HepG2 (cell line): Measurements from ENCODE around the gene GRIK5. TPM values are rescaled to one million over a fixed set of nuclear protein-coding genes. Genes with fewer than 3 reads are reported as not detected.

Source experiments
- ATAC-seq: fragments of 200-7000 bp; cut with Tn5 transposase; 3 replicates; pipeline ENCODE4 v1.9.1; 2020; ENCODE audit warnings: mild to moderate bottlenecking, moderate library complexity
- BruUV-seq: library from RNA; stranded (reverse); fragments of 400-500 nt; replicated peaks from 2 replicates; lab custom pipeline; 2021; lab: Mats Ljungman, UMichigan
- CTCF ChIA-PET: fragments of 300-600 bp; formaldehyde crosslinking; extraction: SDS; loops from one replicate; lab custom pipeline; 2021; ENCODE audit warnings: low total read pairs, inconsistent platforms, low intra/inter-chr PET ratio; lab: Yijun Ruan, JAX
- POLR2A ChIA-PET: fragments of 350-600 bp; sonication (Branson Sonifier 250); formaldehyde crosslinking; loops from one replicate; lab custom pipeline; 2020; ENCODE audit warnings: antibody characterized with exemption, inconsistent platforms; lab: Yijun Ruan, JAX
- DNase-seq: peaks from one replicate; pipeline ENCODE4 v3.0.0-alpha.2; 2015; ENCODE audit warnings: low spot score
- FAIRE-seq: peaks from 3 replicates; lab custom pipeline; 2011; peaks lifted over from hg19 to GRCh38; lab: Jason Lieb, UNC
- H2AFZ ChIP-seq: one replicate; pipeline ENCODE4 v1.6.1; 2011; ENCODE audit warnings: low read length, inconsistent platforms
- H3K27ac ChIP-seq: fragments of 300-600 bp; 3 replicates; pipeline ENCODE4 v1.8.0; 2011; ENCODE audit warnings: mixed run types, mild to moderate bottlenecking, mixed read lengths, low read length, inconsistent platforms; ENCODE audit not compliant: insufficient read depth; ENCODE audit errors: extremely low read length
- H3K27me3 ChIP-seq, 2 experiments: fragments of 200-600 bp in 1 of 2; 2 replicates in 1 of 2; 3 replicates in 1 of 2; pipeline versions ENCODE4 v1.6.0 to v1.8.0; 2011; ENCODE audit warnings: low read length in 2 of 2, mild to moderate bottlenecking in 2 of 2, moderate library complexity in 2 of 2, inconsistent platforms in 1 of 2; ENCODE audit not compliant: insufficient read depth in 2 of 2, control insufficient read depth in 1 of 2
- H3K36me3 ChIP-seq, 2 experiments: fragments of 200-600 bp in 1 of 2; replicated peaks in 1 of 2; 2 replicates in 1 of 2; 3 replicates in 1 of 2; pipeline versions ENCODE4 v1.5.1 to v1.8.0; 2011; ENCODE audit warnings: low read length in 2 of 2, inconsistent platforms in 1 of 2; ENCODE audit not compliant: insufficient read depth in 2 of 2, control insufficient read depth in 1 of 2
- H3K4me1 ChIP-seq: 2 replicates; pipeline ENCODE4 v1.5.1; 2012; ENCODE audit warnings: low read length, inconsistent platforms; ENCODE audit not compliant: insufficient read depth
- H3K4me2 ChIP-seq: 2 replicates; pipeline ENCODE4 v1.6.0; 2011; ENCODE audit warnings: low read depth, low read length, inconsistent platforms
- H3K4me3 ChIP-seq, 3 experiments: fragments of 200-600 bp in 1 of 3; sonication (generic), shearing (Covaris generic) in 1 of 3; replicated peaks in 1 of 3; 2 replicates each; pipeline ENCODE4 v1.5.1; 2011 to 2016; ENCODE audit warnings: low read length in 3 of 3, inconsistent platforms in 2 of 3, low read depth in 2 of 3, mild to moderate bottlenecking in 2 of 3, control low read depth in 1 of 3, mixed read lengths in 1 of 3; ENCODE audit not compliant: insufficient read depth in 1 of 3
- H3K79me2 ChIP-seq: one replicate; pipeline ENCODE4 v1.6.1; 2011; ENCODE audit warnings: low read length, inconsistent platforms; ENCODE audit not compliant: insufficient read depth
- H3K9ac ChIP-seq: 2 replicates; pipeline ENCODE4 v1.6.0; 2011; ENCODE audit warnings: mild to moderate bottlenecking, low read depth, low read length, inconsistent platforms; ENCODE audit not compliant: insufficient read depth
- H3K9me3 ChIP-seq: 2 replicates; pipeline ENCODE4 v1.5.1; 2012; ENCODE audit warnings: mild to moderate bottlenecking, low read length
- H4K20me1 ChIP-seq: 2 replicates; pipeline ENCODE4 v1.6.0; 2011; ENCODE audit warnings: inconsistent platforms, mild to moderate bottlenecking, low read length, moderate library complexity; ENCODE audit not compliant: insufficient read depth
- CEBPB ChIP-seq: IDR thresholded peaks from 2 replicates; pipeline ENCODE4 v1.6.1; 2011; ENCODE audit warnings: low read depth, low read length, improper control_type of control experiment, borderline replicate concordance
- CEBPG ChIP-seq: IDR thresholded peaks from 2 replicates; pipeline ENCODE4 v1.6.1; 2016
- CSRNP1 ChIP-seq: sonication (generic); formaldehyde crosslinking; IDR thresholded peaks from 2 replicates; pipeline ENCODE4 v1.8.1; 2023; ENCODE audit warnings: mild to moderate bottlenecking, missing genetic modification reagents
- IRF2 ChIP-seq: IDR thresholded peaks from 2 replicates; pipeline ENCODE4 v1.6.1; 2018; ENCODE audit warnings: missing genetic modification reagents, missing compliant biosample characterization
- KMT2A ChIP-seq: sonication (generic); formaldehyde crosslinking; IDR thresholded peaks from 2 replicates; pipeline ENCODE4 v1.4.0; 2020; ENCODE audit warnings: missing genetic modification reagents
- KMT2B ChIP-seq: IDR thresholded peaks from 2 replicates; pipeline ENCODE4 v1.6.1; 2016; ENCODE audit warnings: missing genetic modification reagents, missing compliant biosample characterization
- NFE2L1 ChIP-seq: sonication (generic); formaldehyde crosslinking; IDR thresholded peaks from 2 replicates; pipeline ENCODE4 v1.4.0; 2020; ENCODE audit warnings: missing genetic modification reagents, mild to moderate bottlenecking, borderline replicate concordance
- PPARG ChIP-seq: conservative IDR thresholded peaks from 2 replicates; pipeline ENCODE4 v1.6.1; 2016; ENCODE audit warnings: missing biosample characterization, missing genetic modification reagents
- TEAD3 ChIP-seq: optimal IDR thresholded peaks from 2 replicates; pipeline ENCODE3; 2016; ENCODE audit warnings: borderline replicate concordance
- ZMYM3 ChIP-seq: sonication (generic); formaldehyde crosslinking; IDR thresholded peaks from 2 replicates; pipeline ENCODE4 v1.5.1; 2020; ENCODE audit warnings: mild to moderate bottlenecking, missing genetic modification reagents
- ZNF121 ChIP-seq: sonication (generic); formaldehyde crosslinking; IDR thresholded peaks from 2 replicates; pipeline ENCODE4 v1.5.0; 2020; ENCODE audit warnings: mild to moderate bottlenecking, missing genetic modification reagents
- ZNF256 ChIP-seq: sonication (generic); formaldehyde crosslinking; conservative IDR thresholded peaks from 2 replicates; pipeline ENCODE4 v1.4.0; 2020; ENCODE audit warnings: missing genetic modification reagents
- ZNF513 ChIP-seq: sonication (generic); formaldehyde crosslinking; conservative IDR thresholded peaks from 2 replicates; pipeline ENCODE4 v1.5.0; 2020; ENCODE audit warnings: missing genetic modification reagents
- ZNF770 ChIP-seq: sonication (generic); formaldehyde crosslinking; IDR thresholded peaks from 2 replicates; pipeline ENCODE4 v1.5.0; 2020; ENCODE audit warnings: mild to moderate bottlenecking, missing genetic modification reagents
- WGBS: methylation state at CpG from one replicate; pipeline ENCODE4 v1.1.6; 2017; ENCODE audit warnings: low lambda C conversion rate; 5-methylcytosine and 5-hydroxymethylcytosine counted together
- in situ Hi-C: cut with HindIII; loops from 2 replicates; pipeline ENCODE4 v1.10.0; 2017; ENCODE audit warnings: low pct_unique_long_range_greater_than_20kb; ENCODE audit not compliant: extremely low pct_ligation_motif_present
- intact Hi-C: fragments of 100-400 bp; cut with micrococcal nuclease; formaldehyde crosslinking; loops from one replicate; pipeline ENCODE4 v1.10.0; 2022; ENCODE audit not compliant: unreplicated experiment
- polyA plus RNA-seq, 8 experiments: library from polyadenylated mRNA; depleted of rRNA in 3 of 8; stranded (reverse) in 7 of 8; unstranded in 1 of 8; fragments of >200 nt; fragmentation: Illumina TruSeq in 4 of 8; extraction: Trizol in 4 of 8; gene quantifications; 2 replicates each; pipeline versions ENCODE4 v1.2.1 to v1.2.3, GENCODE V29; 2011 to 2016; ENCODE audit warnings: low read depth in 4 of 8, missing spikeins in 1 of 8, mixed read lengths in 1 of 8; ENCODE audit not compliant: insufficient read depth in 1 of 8
- total RNA-seq, 5 experiments: library from RNA; depleted of rRNA; stranded (reverse); fragments of >200 nt; fragmentation: Illumina TruSeq; extraction: Trizol; gene quantifications; 2 replicates each; pipeline ENCODE4 v1.2.3, GENCODE V29; 2016; ENCODE audit warnings: low read depth in 1 of 5

The GRIK5 gene
- total and polyA plus RNA-seq, 2 of the 13 experiments (the other 11 are each of a cell fraction or from before 2014, with no cell fraction given), result not detected

- Histone ChIP-seq H2AFZ (no peak overlapping the region), H3K4me2 (no peak overlapping the region), H3K36me3 (peaks cover 22 to 26% of the 10 kb centered on the region in 2 experiments; a peak in 4 of 5 replicates), H3K4me3 (no peak overlapping the region), H3K79me2 (peaks cover 2% of the 10 kb centered on the region), H3K9me3 (no peaks in the 10 kb centered on the region), H3K9ac (no peak overlapping the region), H3K27me3 (0 out of 5 replicates have a peak, but pooled peaks cover 0 to 2% of the 10 kb centered on the region in 2 experiments), H3K27ac (no peak overlapping the region), H3K4me1 (peaks cover 40% of the 10 kb centered on the region), H4K20me1 (peaks cover 16% of the 10 kb centered on the region; the same call in 1 of the 2 replicates)
- in situ Hi-C loops, result no loop called here
- WGBS, result 96% methylated on average over 5 of the region's 5 CpGs
- intact Hi-C loops, result no loop called here
- TF ChIP-seq KMT2A (CRISPR knock-in tag) (no peak), KMT2B (no peak), CEBPG (CRISPR knock-in tag) (peak; percentile 67), ZMYM3 (CRISPR knock-in tag) (0 out of 2 replicates have a peak, but pooled peaks have one; percentile 37), TEAD3 (CRISPR knock-in tag) (peak; percentile 44), ZNF256 (CRISPR knock-in tag) (no peak), CEBPB (peak; percentile 50; the same call in 1 of the 2 replicates), IRF2 (CRISPR knock-in tag) (no peak), ZNF513 (CRISPR knock-in tag) (no peak), CSRNP1 (no peak), ZNF121 (CRISPR knock-in tag) (peak; percentile 80), PPARG (CRISPR knock-in tag) (no peak), ZNF770 (CRISPR knock-in tag) (peak; percentile 94), NFE2L1 (CRISPR knock-in tag) (no peak)
- ChIA-PET POLR2A (no interaction called here), CTCF (no interaction called here)
- FAIRE-seq (no peak), ATAC-seq (no peak), DNase-seq (no peak)
- BruUV-seq, result no TSS peak
These were observed 13.5 kb upstream of the GRIK5 start for GRCh38 chr19:42083537-42083936.
